HepG2 (cell line): ENCODE data around the gene OR51A7.

Experiments
- ARID5B ChIP-seq: IDR thresholded peaks from 2 replicates; pipeline ENCODE4 v1.4.0; 2020; ENCODE audit warnings: mild to moderate bottlenecking, missing genetic modification reagents
- CERS6 ChIP-seq: sonication (generic); formaldehyde crosslinking; IDR thresholded peaks from 2 replicates; pipeline ENCODE4 v1.5.0; 2020; ENCODE audit warnings: missing genetic modification reagents
- CHCHD3 ChIP-seq: sonication (generic); formaldehyde crosslinking; IDR thresholded peaks from 2 replicates; pipeline ENCODE4 v1.8.0; 2022; ENCODE audit warnings: mild to moderate bottlenecking, missing genetic modification reagents, moderate library complexity
- CHD4 ChIP-seq: fragments of 200-600 bp; sonication (generic); IDR thresholded peaks from 2 replicates; pipeline ENCODE4 v1.7.0; 2017; ENCODE audit warnings: mild to moderate bottlenecking, low read length, borderline replicate concordance
- CTCF ChIP-seq: sonication (generic); formaldehyde crosslinking; IDR thresholded peaks from 2 replicates; pipeline ENCODE4 v1.5.0; 2020; ENCODE audit warnings: mild to moderate bottlenecking, missing genetic modification reagents, moderate library complexity
- MAZ ChIP-seq, 2 experiments: sonication (generic) in 1 of 2; formaldehyde crosslinking in 1 of 2; IDR thresholded peaks; 2 replicates each; pipeline versions ENCODE4 v1.5.0 to v1.6.1; 2012 to 2020; ENCODE audit warnings: low read depth in 2 of 2, mild to moderate bottlenecking in 2 of 2, borderline replicate concordance in 1 of 2, improper control_type of control experiment in 1 of 2, low read length in 1 of 2, missing genetic modification reagents in 1 of 2, moderate library complexity in 1 of 2
- RERE ChIP-seq: IDR thresholded peaks from 2 replicates; pipeline ENCODE4 v1.6.1; 2016; ENCODE audit warnings: low read depth, missing genetic modification reagents, missing compliant biosample characterization

GRCh38 chr11:4862447-4863236 is 40.9 kb upstream of the OR51A7 start:
- TF ChIP-seq CERS6 (CRISPR knock-in tag) (no peak), CTCF (CRISPR knock-in tag) (no peak), CHD4 (no peak), CHCHD3 (CRISPR knock-in tag) (no peak), RERE (no peak), ARID5B (no peak), MAZ (IDR thresholded peaks at IDR 0.05; ENCODE audit: borderline replicate concordance, low read depth, low read length) (no peak), MAZ (CRISPR knock-in tag; IDR thresholded peaks at IDR 0.05; ENCODE audit: low read depth) (no peak)
